GM19452 (cell line): ENCODE results near the gene MED15.

ENCODE experiments used
- ATAC-seq: cut with Tn5 transposase; IDR thresholded peaks from one replicate; pipeline ENCODE4 v1.9.1; 2021; ENCODE audit not compliant: unreplicated experiment

The MED15 gene

DNA sequence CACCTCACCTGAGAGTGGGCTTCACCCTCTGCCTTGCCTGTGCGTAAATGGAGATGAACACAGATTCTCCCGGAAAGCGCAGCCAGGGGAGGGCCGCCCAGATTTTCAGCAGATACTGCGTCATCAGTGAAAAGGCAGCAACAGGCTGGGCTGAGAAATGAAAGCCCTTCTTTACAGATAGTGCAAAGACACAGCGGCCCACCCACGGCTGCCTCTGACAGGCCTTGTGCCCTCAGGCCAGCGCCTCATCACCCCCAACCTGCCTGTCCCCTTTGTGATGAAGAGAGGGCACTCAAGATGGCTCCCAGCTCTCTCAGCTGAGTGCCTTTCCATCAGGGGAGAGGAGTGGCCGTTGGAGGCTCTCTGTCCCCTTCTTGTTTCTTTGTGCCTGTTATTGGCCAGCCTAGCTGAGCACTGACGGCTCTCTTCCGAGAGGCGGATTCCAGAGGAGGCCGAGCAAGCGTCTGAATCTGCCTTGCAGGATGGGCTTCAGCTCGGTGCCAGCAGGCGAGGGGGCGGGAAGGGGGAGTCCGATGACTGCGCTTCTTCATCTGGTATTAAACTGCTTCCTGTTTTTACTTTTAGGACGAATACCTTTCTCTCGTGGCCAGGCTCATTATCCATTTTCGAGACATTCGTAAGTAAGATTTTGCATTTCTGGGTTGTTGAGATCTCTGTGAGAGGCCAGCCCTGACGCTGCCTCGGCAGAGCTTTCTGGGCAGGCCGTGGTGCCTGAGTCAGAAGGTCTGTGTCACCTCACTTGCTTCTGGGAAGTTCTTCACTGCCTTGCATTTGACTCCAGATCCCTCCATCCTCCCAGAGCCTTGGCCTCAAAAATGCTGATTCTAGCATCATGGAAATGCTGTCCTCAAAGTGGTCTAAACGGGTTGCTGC, 43.7 kb downstream of the MED15 start:
- ATAC-seq: no peak

DNA sequence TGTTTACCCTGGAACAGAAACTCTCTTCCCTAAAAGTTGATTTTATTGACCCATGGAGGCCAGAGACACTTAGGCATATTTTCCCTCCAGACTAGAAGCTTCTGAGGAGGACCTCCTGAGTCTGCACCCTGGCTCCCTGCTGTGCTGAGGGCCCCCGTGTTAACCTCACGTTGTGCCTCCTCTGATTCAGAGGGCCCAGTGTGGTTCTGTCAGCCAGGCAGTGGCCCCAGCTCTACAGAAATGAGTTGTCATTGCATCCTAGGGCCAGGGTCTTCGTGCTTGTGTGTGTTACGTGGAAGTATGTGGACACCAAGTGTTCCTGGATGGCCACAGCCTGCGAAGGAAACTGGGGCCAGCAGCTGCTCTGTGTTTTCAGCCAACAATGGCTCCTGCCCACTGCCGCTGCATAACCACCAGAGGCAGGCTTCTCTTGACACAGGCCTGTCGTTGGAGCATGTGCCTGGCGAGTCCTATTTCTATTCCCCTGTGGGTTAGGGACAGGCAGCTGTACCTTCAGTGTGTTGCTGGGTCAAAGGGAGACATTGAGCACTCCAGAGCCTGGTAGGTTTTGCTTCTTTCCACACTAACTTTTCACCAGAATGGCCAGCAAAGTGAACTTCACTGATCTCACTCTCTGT, 44.5 kb downstream of the MED15 start:
- ATAC-seq: no peak

DNA sequence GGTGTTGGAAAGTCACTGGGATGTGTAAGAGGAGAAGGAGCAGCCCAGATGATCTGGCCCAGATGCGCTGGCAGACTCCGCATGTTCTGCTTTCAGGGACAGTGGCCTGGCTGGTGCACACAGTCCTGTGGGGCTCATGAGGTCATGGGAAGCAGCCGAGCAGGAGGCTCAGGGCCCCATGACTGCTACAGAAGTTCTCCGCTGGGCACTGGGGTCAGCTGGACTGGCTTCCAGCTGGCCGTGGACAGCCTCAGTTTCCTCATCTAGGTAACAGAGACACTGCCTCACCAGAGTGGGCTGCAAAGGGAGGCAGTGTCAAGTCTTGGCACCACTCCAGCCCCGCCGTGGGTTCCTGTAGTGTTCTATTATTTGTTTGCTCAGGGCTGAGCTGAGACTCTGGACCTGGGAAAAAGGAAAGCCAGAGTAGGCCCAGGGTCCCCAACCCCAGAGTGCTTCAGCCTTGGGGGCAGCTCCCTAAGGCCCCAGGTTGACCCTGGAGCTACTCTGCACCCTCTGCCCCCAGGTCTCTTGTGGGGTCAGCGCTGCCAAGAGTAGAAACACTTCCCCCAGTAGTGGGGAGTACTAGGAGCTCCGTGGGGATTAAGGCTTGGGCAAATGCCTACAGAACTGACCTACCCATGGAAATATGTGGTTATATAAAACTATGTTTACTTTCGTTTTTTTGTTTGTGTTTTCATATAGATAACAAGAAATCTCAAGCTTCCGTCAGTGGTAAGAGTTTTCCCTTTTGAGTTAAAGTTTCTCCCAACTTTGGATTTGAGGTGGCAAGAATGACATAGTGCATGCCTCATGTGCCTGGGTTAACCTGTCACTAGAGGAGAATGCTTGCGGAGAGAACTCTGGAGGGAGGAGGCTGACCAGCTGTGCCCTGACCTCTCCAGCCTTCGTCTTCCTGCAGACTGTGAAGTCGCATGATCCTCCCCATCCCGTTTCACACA, 45.3 kb downstream of the MED15 start:
- no peak for ATAC-seq

DNA sequence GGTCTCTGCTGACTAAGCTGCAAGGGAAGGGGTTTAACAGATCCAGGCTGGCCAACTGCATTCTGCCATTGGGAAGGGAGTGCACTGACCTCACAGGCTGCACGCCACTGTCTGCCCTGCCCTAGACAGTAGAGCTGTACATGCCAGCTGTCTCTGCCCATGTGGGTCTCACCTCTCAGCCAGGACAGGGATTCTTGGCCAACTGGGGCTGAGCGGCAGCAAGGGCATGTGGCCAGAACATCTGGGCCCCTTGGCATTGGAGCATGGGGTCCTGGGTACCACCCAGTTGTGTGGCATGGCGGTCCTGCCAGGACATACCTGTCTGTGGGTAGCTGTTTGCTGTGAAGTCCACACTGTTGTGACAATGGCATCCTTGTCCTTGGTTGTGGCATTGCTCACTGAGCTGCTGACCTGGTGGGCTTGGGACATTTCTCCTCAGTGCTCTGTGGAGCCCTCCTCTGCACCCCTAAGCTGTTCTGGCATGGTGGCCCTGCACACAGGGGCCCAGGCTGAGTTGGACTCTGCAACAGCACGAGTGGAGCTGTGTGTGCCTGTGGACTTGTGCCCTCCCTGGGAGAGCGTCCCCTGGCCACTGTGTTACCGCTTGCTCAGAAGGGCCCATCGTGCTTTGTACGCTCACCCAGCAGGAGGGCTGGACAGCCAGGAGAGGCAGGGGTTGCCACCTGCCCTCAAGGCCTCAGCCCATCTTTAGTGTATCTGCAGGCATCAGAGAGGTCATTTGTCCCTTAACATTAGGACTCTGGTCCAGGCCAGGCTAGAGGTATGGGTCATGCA, 46.7 kb downstream of the MED15 start:
- ATAC-seq: no peak

DNA sequence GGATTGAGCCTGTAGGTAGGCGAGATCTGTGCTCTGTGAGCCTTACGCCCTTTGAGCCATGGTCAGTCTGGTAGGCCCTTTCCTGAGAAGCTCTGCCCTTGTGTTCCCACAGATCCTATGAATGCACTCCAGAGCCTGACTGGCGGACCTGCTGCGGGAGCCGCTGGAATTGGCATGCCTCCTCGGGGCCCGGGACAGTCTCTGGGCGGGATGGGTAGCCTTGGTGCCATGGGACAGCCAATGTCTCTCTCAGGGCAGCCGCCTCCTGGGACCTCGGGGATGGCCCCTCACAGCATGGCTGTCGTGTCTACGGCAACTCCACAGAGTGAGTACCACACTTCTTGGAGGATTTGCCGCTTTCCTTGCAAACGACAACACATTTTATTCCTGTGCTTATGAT, 47.4 kb downstream of the MED15 start:
- no peak for ATAC-seq

DNA sequence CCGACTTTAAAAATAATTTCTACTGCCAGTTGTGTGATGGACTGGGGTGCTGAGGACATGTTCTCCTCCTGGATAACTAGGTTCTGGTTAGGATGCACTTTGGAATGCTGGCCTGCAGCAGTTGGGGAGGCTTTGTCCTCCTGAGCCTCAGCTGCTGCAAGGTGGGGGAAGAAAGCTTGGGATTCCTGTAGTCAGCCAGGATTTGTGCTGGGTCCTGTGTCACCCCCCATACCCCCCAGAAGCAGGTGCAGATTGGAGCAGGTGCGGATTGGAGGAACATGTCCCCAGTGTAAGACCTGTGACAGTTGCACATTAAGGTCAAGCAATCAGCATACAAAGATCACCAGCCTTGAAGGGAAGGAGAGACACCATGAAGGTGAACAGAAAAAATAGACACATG, 51.1 kb downstream of the MED15 start:
- ATAC-seq: no peak

DNA sequence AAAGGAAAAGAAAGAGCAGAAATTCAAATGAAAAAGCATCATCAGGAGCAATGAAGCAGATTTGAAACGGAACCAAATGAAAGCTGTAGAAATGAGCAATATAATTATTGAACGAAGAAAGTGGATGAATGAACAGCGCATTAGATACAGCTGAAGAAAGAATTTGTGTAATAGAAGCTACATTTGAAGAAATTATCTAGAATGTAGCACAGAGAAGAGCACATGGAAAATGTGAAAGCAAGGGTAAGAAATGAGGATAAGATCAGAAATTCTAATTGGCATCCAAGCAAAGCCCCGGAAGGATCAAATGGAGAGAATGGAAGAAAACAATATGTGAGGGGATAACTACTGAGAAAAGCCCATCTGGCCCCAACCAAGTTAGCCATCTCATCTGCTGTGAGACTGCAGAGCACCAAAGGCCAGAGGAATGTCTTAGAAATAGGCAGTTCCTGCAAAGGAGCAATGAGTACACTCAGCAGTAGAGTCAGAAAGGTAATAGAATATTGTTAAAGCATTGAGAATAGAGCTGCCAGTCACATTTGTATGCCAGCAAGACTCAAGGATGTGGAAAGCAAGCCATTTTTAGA, 51.9 kb downstream of the MED15 start:
- ATAC-seq: no peak

DNA sequence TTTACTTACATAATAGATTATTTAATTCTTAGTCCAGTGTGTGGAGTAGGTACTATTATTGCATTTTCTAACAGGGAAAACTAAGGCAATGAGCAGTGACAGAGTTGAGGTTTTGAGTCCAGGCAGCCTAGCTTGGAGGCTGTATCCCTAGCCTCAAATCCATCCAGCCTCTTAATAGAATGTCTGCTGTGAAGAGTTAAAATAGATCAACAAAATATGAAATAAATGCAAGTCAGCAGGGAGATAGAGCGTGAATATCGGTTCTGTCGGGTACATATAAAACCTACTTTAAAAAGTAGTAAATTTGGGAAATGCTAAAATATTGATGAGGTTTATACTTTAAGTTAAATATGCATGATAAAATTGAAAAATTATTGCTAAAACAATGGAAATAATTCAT, 53.3 kb downstream of the MED15 start:
- ATAC-seq: no peak

DNA sequence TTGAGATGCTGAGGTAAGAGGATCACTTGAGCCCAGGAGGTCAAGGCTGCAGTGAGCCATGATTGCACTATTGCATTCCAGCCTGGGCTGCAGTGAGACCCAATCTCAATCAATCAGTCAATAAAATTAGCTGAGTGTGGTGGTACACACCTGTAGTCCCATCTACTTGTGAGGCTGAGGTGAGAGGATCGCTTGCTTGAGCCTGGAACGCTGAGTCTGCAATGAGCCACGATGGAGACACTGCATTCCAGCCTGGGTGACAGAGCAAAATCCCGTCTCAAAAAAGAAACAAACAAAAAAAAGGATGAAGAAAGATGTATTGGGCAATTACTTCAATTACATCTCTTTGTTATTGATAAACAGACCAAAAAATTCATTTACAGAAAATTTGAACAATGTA, 54.5 kb downstream of the MED15 start:
- ATAC-seq: no peak

DNA sequence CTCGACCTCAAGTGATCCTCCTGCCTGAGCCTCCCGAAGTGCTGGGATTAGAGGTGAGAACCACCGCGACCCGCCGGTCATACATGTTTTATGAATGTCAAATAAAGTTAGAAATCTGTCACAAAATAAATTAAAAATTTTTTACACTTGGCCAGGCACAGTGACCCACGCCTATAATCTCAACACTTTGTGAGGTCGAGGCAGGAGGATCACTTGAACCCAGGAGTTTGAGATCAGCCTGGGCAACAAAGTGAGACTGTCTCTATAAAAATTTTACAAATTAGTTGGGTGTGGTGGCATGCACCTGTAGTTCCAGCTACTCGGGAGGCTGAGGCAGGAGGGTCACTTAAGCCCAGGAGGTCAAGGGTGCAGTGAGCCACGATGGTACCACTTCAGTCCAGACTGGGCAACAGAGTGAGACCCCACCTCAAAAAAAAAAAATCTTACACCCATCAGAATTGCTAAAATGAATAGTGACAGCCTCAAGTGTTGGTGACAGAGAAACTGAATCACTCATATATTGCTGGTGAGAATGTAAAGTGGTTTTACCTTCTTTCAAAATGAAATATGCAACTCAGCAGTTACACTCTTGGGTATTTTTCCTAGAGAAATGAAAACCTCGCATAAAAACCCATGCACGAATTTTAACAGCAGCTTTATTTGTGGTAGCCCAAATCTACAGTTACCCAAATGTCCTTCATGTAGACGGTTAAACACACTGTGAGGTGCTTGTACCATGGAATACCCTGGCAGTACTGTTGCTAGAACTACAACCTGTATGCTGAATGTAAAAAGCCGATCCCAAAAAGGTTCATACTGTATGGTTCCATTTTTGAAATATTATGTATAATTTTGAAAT, 55.4 kb downstream of the MED15 start:
- no peak for ATAC-seq

DNA sequence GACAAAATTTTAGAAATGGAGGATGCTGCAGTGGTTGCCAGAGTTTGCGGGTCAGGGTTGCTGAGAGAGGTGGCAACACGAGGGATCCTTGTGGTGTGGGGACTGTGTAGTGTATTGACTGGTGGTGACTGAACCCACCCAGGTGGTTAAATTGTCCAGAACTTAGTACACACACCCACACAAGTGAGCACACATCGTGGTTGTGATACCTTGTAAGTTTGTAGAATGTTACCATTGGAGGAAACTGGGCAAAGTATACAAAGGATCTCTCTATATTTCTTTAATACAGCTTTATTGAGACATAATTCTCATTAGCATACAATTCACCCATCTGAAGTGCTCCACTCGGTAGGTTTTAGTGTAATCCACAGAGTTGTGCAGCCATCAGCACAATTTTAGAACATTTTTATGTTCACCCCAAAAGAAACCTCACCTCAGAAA, 56.1 kb downstream of the MED15 start:
- no peak for ATAC-seq

DNA sequence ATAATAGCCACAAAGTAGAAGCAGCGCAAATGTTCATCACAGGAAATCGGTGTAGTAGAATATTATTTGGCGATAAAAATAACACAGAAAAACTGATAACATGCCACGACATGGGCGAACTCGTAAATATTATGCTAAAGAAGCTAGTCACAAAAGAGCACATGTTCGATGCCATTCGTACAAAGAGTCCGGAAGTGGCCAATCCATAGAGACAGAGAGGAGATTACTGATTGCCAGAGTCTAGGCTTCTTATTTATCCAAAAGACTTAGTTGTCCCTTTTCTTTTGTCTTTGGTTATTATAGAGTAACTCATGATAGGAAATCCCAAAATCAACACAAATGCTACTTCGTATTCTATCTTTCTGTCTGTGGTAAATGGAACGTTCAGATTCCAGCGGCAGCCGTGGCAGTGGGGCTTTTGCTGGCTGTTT, 56.5 kb downstream of the MED15 start:
- ATAC-seq: no peak

DNA sequence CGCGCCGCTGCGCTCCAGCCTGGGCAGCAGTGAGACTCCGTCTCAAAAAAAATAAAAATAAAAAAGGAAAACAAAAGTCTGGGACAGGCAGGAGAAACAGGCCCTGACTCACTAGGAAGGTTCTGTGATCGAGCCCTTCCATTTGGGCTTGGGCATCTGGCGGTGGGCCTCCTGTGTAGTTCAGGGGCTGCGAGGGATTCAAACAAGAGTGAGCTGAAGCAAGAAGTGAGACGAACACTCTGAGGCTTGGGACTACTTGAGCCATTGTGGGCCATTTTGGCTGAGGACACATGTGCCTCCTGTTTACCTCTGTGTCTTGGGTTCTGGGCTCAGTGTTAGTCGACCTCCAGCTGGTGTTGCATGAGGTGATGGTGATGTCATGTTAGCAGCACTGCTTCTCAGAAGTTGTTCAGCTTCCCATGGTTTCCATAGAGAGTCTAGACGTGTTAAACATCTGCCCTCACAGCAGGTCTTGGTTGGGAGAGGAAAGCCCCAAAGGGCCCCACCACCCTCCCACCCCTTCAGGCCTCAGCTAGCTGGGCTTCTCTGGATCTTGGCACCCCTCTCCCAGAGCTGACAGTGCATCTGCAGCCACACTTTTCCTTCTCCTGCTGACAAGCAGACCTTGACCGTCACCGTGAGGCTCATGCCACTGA, 57.8 kb downstream of the MED15 start:
- ATAC-seq: no peak

DNA sequence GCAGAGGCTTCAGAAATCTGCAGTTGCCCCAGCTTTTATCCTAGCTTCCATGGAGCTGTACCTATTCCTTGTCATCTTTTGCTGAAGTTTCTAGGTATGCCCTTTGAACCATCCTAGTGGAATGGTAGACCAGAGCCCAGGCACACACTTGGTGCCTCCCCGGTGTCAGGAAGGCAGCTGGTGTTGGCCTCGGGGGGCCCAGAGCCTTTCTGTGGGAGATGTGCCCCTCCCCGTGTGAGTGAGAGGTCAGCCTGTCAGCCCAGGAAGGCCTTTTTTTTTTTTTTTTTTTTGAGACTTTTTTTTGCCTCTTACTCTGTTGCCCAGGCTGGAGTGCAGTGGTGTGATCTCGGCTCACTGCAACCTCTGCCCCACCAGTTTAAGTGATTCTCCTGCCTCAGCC, 58.4 kb downstream of the MED15 start:
- no peak for ATAC-seq

DNA sequence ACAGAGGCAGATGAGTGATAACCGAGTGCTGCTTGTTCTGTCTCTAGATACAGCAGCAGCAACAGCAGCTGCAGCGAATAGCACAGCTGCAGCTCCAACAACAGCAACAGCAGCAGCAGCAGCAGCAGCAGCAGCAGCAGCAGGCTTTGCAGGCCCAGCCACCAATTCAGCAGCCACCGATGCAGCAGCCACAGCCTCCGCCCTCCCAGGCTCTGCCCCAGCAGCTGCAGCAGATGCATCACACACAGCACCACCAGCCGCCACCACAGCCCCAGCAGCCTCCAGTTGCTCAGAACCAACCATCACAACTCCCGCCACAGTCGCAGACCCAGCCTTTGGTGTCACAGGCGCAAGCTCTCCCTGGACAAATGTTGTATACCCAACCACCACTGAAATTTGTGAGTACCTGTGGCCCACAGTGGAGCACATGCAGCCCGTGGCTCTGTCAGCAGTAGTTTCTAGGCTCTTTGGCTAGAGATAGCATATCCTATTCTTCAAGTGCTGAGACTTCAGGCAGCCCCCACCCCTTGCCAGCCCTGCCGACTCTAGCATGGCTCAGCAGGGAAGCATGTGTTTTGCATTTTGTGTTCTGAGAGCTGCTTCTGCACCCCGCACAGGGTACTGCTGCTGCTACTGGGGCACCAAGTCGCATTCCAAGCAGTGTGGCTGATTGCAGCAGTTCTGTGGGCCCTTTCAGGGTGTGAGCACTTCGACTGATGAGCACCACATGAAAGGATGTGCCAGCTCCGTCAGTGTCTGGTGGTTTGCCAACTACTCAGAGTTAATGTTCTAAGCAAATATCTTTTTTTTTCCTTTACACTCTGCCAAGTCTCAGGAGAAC, 59.2 kb downstream of the MED15 start:
- ATAC-seq: no peak

DNA sequence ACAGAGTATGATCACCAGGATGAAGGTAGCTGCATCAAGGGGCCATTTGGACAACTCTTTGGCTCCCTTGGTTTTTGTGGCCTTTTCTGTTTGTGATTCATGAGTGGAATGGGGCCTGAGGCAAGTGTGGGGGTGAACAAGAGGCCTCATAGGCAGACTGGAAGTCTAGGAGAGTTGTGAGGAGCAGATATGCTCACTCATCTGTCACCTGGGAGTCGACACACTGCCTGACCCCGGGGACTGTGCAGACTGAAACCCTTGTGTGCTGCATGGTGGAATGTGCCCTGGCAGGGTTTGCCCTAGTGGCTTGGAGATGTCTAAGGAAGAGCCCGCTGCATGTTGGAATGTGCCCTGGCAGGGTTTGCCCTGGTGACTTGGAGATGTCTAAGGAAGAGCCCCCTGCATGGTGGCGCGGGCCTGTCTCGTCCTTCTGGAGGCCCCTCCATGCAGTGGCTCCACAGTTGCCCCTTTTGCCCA, 60.0 kb downstream of the MED15 start:
- no peak for ATAC-seq

DNA sequence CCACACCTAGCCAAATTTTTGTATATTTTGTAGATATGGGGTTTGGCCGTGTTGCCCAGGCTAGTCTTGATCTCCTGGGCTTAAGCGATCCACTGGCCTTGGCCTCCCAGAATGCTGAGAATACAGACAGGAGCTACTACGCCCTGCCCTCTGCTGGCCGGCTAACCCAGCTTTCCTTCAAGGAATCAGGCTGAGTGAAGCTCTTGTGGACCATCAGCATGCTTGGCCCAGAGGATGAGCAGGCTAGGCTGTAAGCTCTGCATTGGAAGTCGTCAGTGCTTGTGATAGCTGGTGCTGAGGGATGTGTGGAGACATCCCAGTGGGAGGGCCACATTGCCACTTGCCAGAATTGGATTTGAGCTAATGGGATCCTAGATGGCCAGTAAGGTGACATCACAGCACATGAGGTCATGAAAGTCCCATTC, 60.6 kb downstream of the MED15 start:
- no peak for ATAC-seq
